ENCODE measurements around the gene EIF1.
"Not testable (repeated sequence)": the region's sequence is repeated elsewhere in the genome, so short reads cannot be mapped to it uniquely, and the experiment has no call there.

Gene EIF1

DNA sequence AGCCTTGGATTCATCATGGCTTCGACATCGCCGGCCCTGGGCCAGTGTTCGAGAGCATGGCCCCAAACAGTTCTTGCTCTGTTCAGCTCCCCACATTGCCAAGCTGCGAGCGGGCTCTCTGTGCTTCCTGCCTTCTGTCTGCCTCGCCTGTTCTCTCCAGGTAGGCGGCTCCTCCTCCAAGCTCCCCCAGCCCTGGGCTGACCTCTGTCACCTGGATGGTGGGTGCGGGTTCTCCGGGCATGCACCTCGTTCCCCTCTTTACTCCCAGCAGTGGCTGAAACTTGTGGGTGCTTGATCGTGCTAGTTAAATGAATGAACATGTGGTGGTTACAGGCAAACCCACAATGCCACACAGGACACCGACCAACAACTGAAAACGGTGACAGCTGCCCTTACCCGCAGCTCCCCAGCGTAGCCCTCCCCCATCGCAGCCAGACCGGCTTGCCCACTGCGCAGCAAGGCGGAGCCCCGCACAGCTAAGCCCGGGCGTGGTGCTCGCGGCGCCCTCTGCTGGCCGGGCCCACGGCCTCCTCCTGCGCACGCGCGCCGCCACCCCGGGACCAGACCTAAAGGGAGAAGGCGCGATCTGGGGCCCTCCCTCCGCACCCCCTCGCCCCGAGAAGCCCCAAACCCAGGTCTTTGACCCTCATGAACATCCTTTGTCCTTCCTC lies 23.0 kb upstream of the EIF1 start:
- H3K9me3 ChIP-seq (ENCODE audit: control insufficient read depth in 5 of 5, low read length in 5 of 5): no peaks in the 10 kb centered on the region
- H3K36me3 ChIP-seq (ENCODE audit: control insufficient read depth in 5 of 5, insufficient read depth in 5 of 5, low read length in 5 of 5): no peaks in the 10 kb centered on the region
- peak overlapping the region in 4 of 5 donors; percentile 25 to 88 (median 75) for H3K9ac ChIP-seq (ENCODE audit: low read length in 5 of 5)
- no peaks in the 10 kb centered on the region for H3K27me3 ChIP-seq (ENCODE audit: control insufficient read depth in 5 of 5, insufficient read depth in 4 of 5, low read length in 5 of 5)
- H3K4me1 ChIP-seq (ENCODE audit: control insufficient read depth in 5 of 5, insufficient read depth in 5 of 5, low read length in 5 of 5): peaks cover 0 to 29% (median 24%) of the 10 kb centered on the region in 5 donors
- H3K4me3 ChIP-seq (ENCODE audit: low read depth in 1 of 5, low read length in 5 of 5): peak overlapping the region; percentile 58 to 79 (median 74)
- peak overlapping the region; percentile 50 for H3K27ac ChIP-seq (ENCODE audit: low read depth, low read length)

GRCh38 chr17:41666237-41666641 lies 22.4 kb upstream of the EIF1 start:
- H3K4me3 ChIP-seq (ENCODE audit: low read depth in 1 of 5, low read length in 5 of 5): peak overlapping the region; percentile 58 to 79 (median 74)

DNA sequence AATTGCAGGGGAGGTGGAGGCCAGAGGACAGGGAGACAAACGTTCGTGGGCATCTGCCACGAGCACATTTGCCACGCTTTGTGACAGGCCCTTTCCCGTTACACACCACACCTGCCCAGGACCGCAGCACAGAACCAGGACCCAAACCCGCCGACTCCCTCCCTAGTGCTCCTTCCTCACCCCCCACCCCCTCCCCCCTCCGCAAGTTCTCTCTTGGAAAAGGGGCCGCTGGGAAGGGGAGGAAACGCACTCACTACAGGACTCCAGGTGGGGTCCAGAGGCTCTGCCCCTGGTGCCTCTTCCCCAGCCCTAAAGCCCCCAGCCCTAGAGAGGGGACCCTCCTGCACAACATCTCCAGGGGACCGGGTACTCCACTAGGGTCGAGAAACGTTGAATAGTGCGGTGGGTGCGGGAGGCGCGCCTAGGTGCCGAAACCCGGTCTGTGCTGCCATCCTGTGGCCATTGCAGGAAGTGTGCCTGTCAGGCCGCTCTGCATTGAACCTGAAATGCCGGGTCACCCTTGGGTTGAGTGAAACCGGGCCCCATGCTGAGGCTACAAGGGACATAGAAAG lies 21.9 kb upstream of the EIF1 start:
- H3K9ac ChIP-seq (ENCODE audit: low read length in 5 of 5): peak overlapping the region in 2 of 5 donors; percentile 23 to 64
- H3K4me3 ChIP-seq (ENCODE audit: low read depth in 1 of 5, low read length in 5 of 5): peak overlapping the region; percentile 58 to 79 (median 74)
- no peaks in the 10 kb centered on the region for H3K9me3 ChIP-seq (ENCODE audit: control insufficient read depth in 5 of 5, low read length in 5 of 5)
- peaks cover 0 to 29% (median 24%) of the 10 kb centered on the region in 5 donors for H3K4me1 ChIP-seq (ENCODE audit: control insufficient read depth in 5 of 5, insufficient read depth in 5 of 5, low read length in 5 of 5)
- H3K27ac ChIP-seq (ENCODE audit: low read depth, low read length): no peak overlapping the region
- no peaks in the 10 kb centered on the region for H3K27me3 ChIP-seq (ENCODE audit: control insufficient read depth in 5 of 5, insufficient read depth in 4 of 5, low read length in 5 of 5)
- no peaks in the 10 kb centered on the region for H3K36me3 ChIP-seq (ENCODE audit: control insufficient read depth in 5 of 5, insufficient read depth in 5 of 5, low read length in 5 of 5)

More at GRCh38 chr17:41666237-41666641, 22.4 kb upstream of the EIF1 start:
- H3K9me3 ChIP-seq (ENCODE audit: control insufficient read depth in 5 of 5, low read length in 5 of 5): no peaks in the 10 kb centered on the region
- H3K9ac ChIP-seq (ENCODE audit: low read length in 5 of 5): peak overlapping the region in 4 of 5 donors; percentile 25 to 88 (median 75)
- H3K36me3 ChIP-seq (ENCODE audit: control insufficient read depth in 5 of 5, insufficient read depth in 5 of 5, low read length in 5 of 5): no peaks in the 10 kb centered on the region
- H3K27me3 ChIP-seq (ENCODE audit: control insufficient read depth in 5 of 5, insufficient read depth in 4 of 5, low read length in 5 of 5): no peaks in the 10 kb centered on the region
- peak overlapping the region; percentile 50 for H3K27ac ChIP-seq (ENCODE audit: low read depth, low read length)
- peaks cover 0 to 29% (median 24%) of the 10 kb centered on the region in 5 donors for H3K4me1 ChIP-seq (ENCODE audit: control insufficient read depth in 5 of 5, insufficient read depth in 5 of 5, low read length in 5 of 5)

GRCh38 chr17:41667280-41668041 lies 21.2 kb upstream of the EIF1 start:
- Histone ChIP-seq H3K4me1 (ENCODE audit: control insufficient read depth in 5 of 5, insufficient read depth in 5 of 5, low read length in 5 of 5) (peaks cover 0 to 29% (median 24%) of the 10 kb centered on the region in 5 donors), H3K36me3 (ENCODE audit: control insufficient read depth in 5 of 5, insufficient read depth in 5 of 5, low read length in 5 of 5) (no peaks in the 10 kb centered on the region), H3K9me3 (ENCODE audit: control insufficient read depth in 5 of 5, low read length in 5 of 5) (no peaks in the 10 kb centered on the region), H3K4me3 (ENCODE audit: low read depth in 1 of 5, low read length in 5 of 5) (peak overlapping the region in 3 of 5 donors; percentile 58 to 77 (median 74)), H3K27ac (ENCODE audit: low read depth, low read length) (no peak overlapping the region), H3K27me3 (ENCODE audit: control insufficient read depth in 5 of 5, insufficient read depth in 4 of 5, low read length in 5 of 5) (no peaks in the 10 kb centered on the region), H3K9ac (ENCODE audit: low read length in 5 of 5) (peak overlapping the region in 2 of 5 donors; percentile 23 to 64)

- Histone ChIP-seq H3K36me3 (ENCODE audit: control insufficient read depth in 5 of 5, insufficient read depth in 5 of 5, low read length in 5 of 5) (no peaks in the 10 kb centered on the region), H3K4me3 (ENCODE audit: low read depth in 1 of 5, low read length in 5 of 5) (no peak overlapping the region), H3K27me3 (ENCODE audit: control insufficient read depth in 5 of 5, insufficient read depth in 4 of 5, low read length in 5 of 5) (no peaks in the 10 kb centered on the region), H3K9ac (ENCODE audit: low read length in 5 of 5) (no peak overlapping the region), H3K9me3 (ENCODE audit: control insufficient read depth in 5 of 5, low read length in 5 of 5) (no peaks in the 10 kb centered on the region), H3K27ac (ENCODE audit: low read depth, low read length) (no peak overlapping the region), H3K4me1 (ENCODE audit: control insufficient read depth in 5 of 5, insufficient read depth in 5 of 5, low read length in 5 of 5) (peaks cover 0 to 11% (median 5%) of the 10 kb centered on the region in 5 donors)
These were observed 16.5 kb upstream of the EIF1 start for GRCh38 chr17:41672153-41672552.

GRCh38 chr17:41675157-41676057 lies 13.3 kb upstream of the EIF1 start:
- not testable (repeated sequence) for H3K9me3 ChIP-seq (ENCODE audit: control insufficient read depth in 5 of 5, low read length in 5 of 5); H3K27me3 ChIP-seq (ENCODE audit: control insufficient read depth in 5 of 5, insufficient read depth in 4 of 5, low read length in 5 of 5); H3K4me3 ChIP-seq (ENCODE audit: low read depth in 1 of 5, low read length in 5 of 5); H3K36me3 ChIP-seq (ENCODE audit: control insufficient read depth in 5 of 5, insufficient read depth in 5 of 5, low read length in 5 of 5); H3K9ac ChIP-seq (ENCODE audit: low read length in 5 of 5); H3K27ac ChIP-seq (ENCODE audit: low read depth, low read length)
- peaks cover 0 to 14% (median 0%) of the 10 kb centered on the region in 5 donors for H3K4me1 ChIP-seq (ENCODE audit: control insufficient read depth in 5 of 5, insufficient read depth in 5 of 5, low read length in 5 of 5)

GRCh38 chr17:41676058-41676419 lies 12.6 kb upstream of the EIF1 start:
- H3K27ac ChIP-seq (ENCODE audit: low read depth, low read length): no peak overlapping the region
- no peaks in the 10 kb centered on the region for H3K27me3 ChIP-seq (ENCODE audit: control insufficient read depth in 5 of 5, insufficient read depth in 4 of 5, low read length in 5 of 5)
- H3K9me3 ChIP-seq (ENCODE audit: control insufficient read depth in 5 of 5, low read length in 5 of 5): no peaks in the 10 kb centered on the region
- no peak overlapping the region for H3K4me3 ChIP-seq (ENCODE audit: low read depth in 1 of 5, low read length in 5 of 5)
- H3K4me1 ChIP-seq (ENCODE audit: control insufficient read depth in 5 of 5, insufficient read depth in 5 of 5, low read length in 5 of 5): peaks cover 0 to 14% (median 0%) of the 10 kb centered on the region in 5 donors
- H3K9ac ChIP-seq (ENCODE audit: low read length in 5 of 5): no peak overlapping the region
- H3K36me3 ChIP-seq (ENCODE audit: control insufficient read depth in 5 of 5, insufficient read depth in 5 of 5, low read length in 5 of 5): no peaks in the 10 kb centered on the region

DNA sequence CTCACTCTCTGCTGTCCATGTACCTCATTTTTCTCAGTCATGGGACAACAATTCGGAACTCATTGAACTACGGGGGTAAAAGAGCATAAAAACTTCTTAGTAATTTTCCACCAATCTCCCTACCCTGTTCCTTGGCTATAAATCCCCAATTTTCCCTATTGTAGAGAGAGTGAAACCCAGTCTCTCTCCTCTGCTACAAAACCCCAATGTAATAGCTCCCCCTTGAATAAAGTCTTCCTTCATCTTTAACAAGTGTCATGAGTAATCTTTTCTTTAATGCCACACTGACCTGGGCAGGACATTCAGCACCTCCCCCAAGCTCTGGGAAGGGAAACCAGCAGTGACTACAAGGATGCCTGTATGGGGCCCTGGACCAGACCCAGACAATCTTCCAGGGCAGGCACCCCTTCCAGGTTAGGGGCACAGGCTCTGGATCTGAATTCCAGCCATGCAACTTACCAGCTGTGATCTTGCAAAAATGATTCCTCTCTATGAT lies 10.2 kb upstream of the EIF1 start:
- Histone ChIP-seq H3K27me3 (ENCODE audit: control insufficient read depth in 5 of 5, insufficient read depth in 4 of 5, low read length in 5 of 5) (no peaks in the 10 kb centered on the region), H3K9me3 (ENCODE audit: control insufficient read depth in 5 of 5, low read length in 5 of 5) (no peaks in the 10 kb centered on the region), H3K27ac (ENCODE audit: low read depth, low read length) (peak overlapping the region; percentile 59), H3K9ac (ENCODE audit: low read length in 5 of 5) (peak overlapping the region in 4 of 5 donors; percentile 3 to 73 (median 37)), H3K4me1 (ENCODE audit: control insufficient read depth in 5 of 5, insufficient read depth in 5 of 5, low read length in 5 of 5) (peaks cover 0 to 14% (median 0%) of the 10 kb centered on the region in 5 donors), H3K4me3 (ENCODE audit: low read depth in 1 of 5, low read length in 5 of 5) (peak overlapping the region; percentile 17 to 55 (median 49)), H3K36me3 (ENCODE audit: control insufficient read depth in 5 of 5, insufficient read depth in 5 of 5, low read length in 5 of 5) (no peaks in the 10 kb centered on the region)

- Histone ChIP-seq H3K4me3 (ENCODE audit: low read depth in 1 of 5, low read length in 5 of 5) (peak overlapping the region; percentile 17 to 55 (median 49)), H3K9ac (ENCODE audit: low read length in 5 of 5) (peak overlapping the region in 2 of 5 donors; percentile 3 to 71), H3K9me3 (ENCODE audit: control insufficient read depth in 5 of 5, low read length in 5 of 5) (no peaks in the 10 kb centered on the region)
These were observed 9.6 kb upstream of the EIF1 start for GRCh38 chr17:41678907-41679739.

More at GRCh38 chr17:41678907-41679739, 9.6 kb upstream of the EIF1 start:
- Histone ChIP-seq H3K4me1 (ENCODE audit: control insufficient read depth in 5 of 5, insufficient read depth in 5 of 5, low read length in 5 of 5) (peaks cover 0 to 14% (median 0%) of the 10 kb centered on the region in 5 donors), H3K27me3 (ENCODE audit: control insufficient read depth in 5 of 5, insufficient read depth in 4 of 5, low read length in 5 of 5) (no peaks in the 10 kb centered on the region), H3K36me3 (ENCODE audit: control insufficient read depth in 5 of 5, insufficient read depth in 5 of 5, low read length in 5 of 5) (no peaks in the 10 kb centered on the region), H3K27ac (ENCODE audit: low read depth, low read length) (peak overlapping the region; percentile 59)
